HCT116 (cell line): Measurements from ENCODE around the gene TTBK1. TPM values are rescaled to one million over a fixed set of nuclear protein-coding genes. Genes with fewer than 3 reads are reported as not detected.

ENCODE experiments used
- ATAC-seq: fragments of 200-7000 bp; cut with Tn5 transposase; 2 replicates; pipeline ENCODE4 v1.9.1; 2020; ENCODE audit warnings: mild to moderate bottlenecking, moderate library complexity
- BruUV-seq: library from RNA; stranded (reverse); fragments of 400-500 nt; replicated peaks from 2 replicates; lab custom pipeline; 2021; lab: Mats Ljungman, UMichigan
- CTCF ChIA-PET: fragments of 300-600 bp; sonication (Branson Sonifier 250); formaldehyde crosslinking; loops from one replicate; lab custom pipeline; 2021; ENCODE audit warnings: antibody characterized with exemption; lab: Charles Lee
- POLR2A ChIA-PET: fragments of 300-600, 350-600 bp; sonication (Branson Sonifier 250); formaldehyde crosslinking; loops from one replicate; lab custom pipeline; 2021; ENCODE audit warnings: antibody characterized with exemption; lab: Charles Lee
- RAD21 ChIA-PET, 2 experiments: fragments of 300-600 bp; sonication (Branson Sonifier 250); formaldehyde crosslinking; loops; one replicate each; lab custom pipeline; 2023; ENCODE audit warnings: low total read pairs in 2 of 2; ENCODE audit not compliant: uncharacterized antibody in 2 of 2, unreplicated experiment in 2 of 2, low non-redundant PET in 1 of 2; lab: Charles Lee
- DNase-seq: peaks from one replicate; pipeline ENCODE4 v3.0.0-alpha.2; 2010; ENCODE audit warnings: low read depth, low spot score
- H2AFZ ChIP-seq: fragments of 200-600 bp; shearing (Covaris generic), sonication (generic); 2 replicates; pipeline ENCODE4 v1.6.1; 2017; ENCODE audit warnings: low read depth, mixed run types, mixed read lengths, antibody characterized with exemption, low read length; ENCODE audit not compliant: poor library complexity, severe bottlenecking
- H3K27ac ChIP-seq: 2 replicates; pipeline ENCODE4 v1.5.1; 2012; ENCODE audit warnings: low read depth, low read length
- H3K27me3 ChIP-seq: fragments of 200-600 bp; sonication (generic); 2 replicates; pipeline ENCODE4 v1.6.1; 2016; ENCODE audit warnings: mixed run types, low read length, mixed read lengths; ENCODE audit not compliant: insufficient read depth
- H3K36me3 ChIP-seq, 2 experiments: fragments of 200-500 bp in 1 of 2; fragments of 200-600 bp in 1 of 2; sonication (Bioruptor generic) in 1 of 2; sonication (generic) in 1 of 2; 2 replicates each; pipeline versions ENCODE4 v1.5.1 to v1.6.1; 2014 to 2016; ENCODE audit warnings: low read length in 2 of 2, inconsistent platforms in 1 of 2, mixed read lengths in 1 of 2, mixed run types in 1 of 2; ENCODE audit not compliant: insufficient read depth in 2 of 2, control insufficient read depth in 1 of 2
- H3K4me1 ChIP-seq, 2 experiments: fragments of 200-600 bp in 1 of 2; sonication (generic) in 1 of 2; 2 replicates each; pipeline versions ENCODE4 v1.5.1 to v1.6.1; 2012 to 2017; ENCODE audit warnings: low read length in 2 of 2, inconsistent platforms in 1 of 2, mild to moderate bottlenecking in 1 of 2, mixed read lengths in 1 of 2, mixed run types in 1 of 2, moderate library complexity in 1 of 2; ENCODE audit not compliant: insufficient read depth in 2 of 2, control insufficient read depth in 1 of 2
- H3K4me2 ChIP-seq: fragments of 200-600 bp; sonication (generic); 2 replicates; pipeline ENCODE4 v1.6.1; 2017; ENCODE audit warnings: mixed run types, low read length, mixed read lengths
- H3K4me3 ChIP-seq, 2 experiments: fragments of 200-600 bp in 1 of 2; sonication (generic) in 1 of 2; replicated peaks in 1 of 2; 2 replicates each; pipeline ENCODE4 v1.5.1; 2011 to 2016; ENCODE audit warnings: low read length in 2 of 2, control low read depth in 1 of 2, low read depth in 1 of 2, mild to moderate bottlenecking in 1 of 2, mixed read lengths in 1 of 2, mixed run types in 1 of 2
- H3K79me2 ChIP-seq: fragments of 200-600 bp; sonication (generic); 2 replicates; pipeline ENCODE4 v1.6.1; 2017; ENCODE audit warnings: mild to moderate bottlenecking, mixed run types, low read length, moderate library complexity, mixed read lengths; ENCODE audit not compliant: insufficient read depth
- H3K9ac ChIP-seq: fragments of 200-600 bp; sonication (generic); 2 replicates; pipeline ENCODE4 v1.6.1; 2016; ENCODE audit warnings: low read length, mixed read lengths
- H3K9me2 ChIP-seq: fragments of 200-600 bp; sonication (generic), shearing (Covaris generic); 2 replicates; pipeline ENCODE4 v1.6.1; 2017; ENCODE audit warnings: mixed run types, mild to moderate bottlenecking, moderate library complexity; ENCODE audit not compliant: insufficient read depth
- H3K9me3 ChIP-seq, 2 experiments: fragments of 200-500 bp in 1 of 2; fragments of 200-600 bp in 1 of 2; sonication (Bioruptor generic) in 1 of 2; sonication (generic) in 1 of 2; 2 replicates each; pipeline ENCODE4 v1.6.1; 2014 to 2017; ENCODE audit warnings: low read length in 2 of 2, mixed read lengths in 2 of 2, inconsistent platforms in 1 of 2, low read depth in 1 of 2, mild to moderate bottlenecking in 1 of 2, mixed run types in 1 of 2, moderate library complexity in 1 of 2; ENCODE audit not compliant: control insufficient read depth in 1 of 2, insufficient read depth in 1 of 2
- H4K20me1 ChIP-seq: fragments of 200-600 bp; sonication (generic), shearing (Covaris generic); 2 replicates; pipeline ENCODE4 v1.6.1; 2017; ENCODE audit warnings: mixed run types, mild to moderate bottlenecking, moderate library complexity; ENCODE audit not compliant: insufficient read depth
- CBX3 ChIP-seq: IDR thresholded peaks from 2 replicates; pipeline ENCODE4 v1.6.1; 2012; ENCODE audit warnings: low read depth
- CEBPB ChIP-seq: IDR thresholded peaks from 2 replicates; pipeline ENCODE4 v1.6.1; 2012; ENCODE audit warnings: low read depth
- EGR1 ChIP-seq: IDR thresholded peaks from 2 replicates; pipeline ENCODE4 v1.6.1; 2012; ENCODE audit warnings: low read depth
- ELF1 ChIP-seq: IDR thresholded peaks from 2 replicates; pipeline ENCODE4 v1.6.1; 2012; ENCODE audit warnings: low read depth, borderline replicate concordance
- EZH2phosphoT487 ChIP-seq: fragments of 200-600 bp; IDR thresholded peaks from 2 replicates; pipeline ENCODE4 v1.6.1; 2018; ENCODE audit warnings: antibody characterized with exemption, borderline replicate concordance
- FOSL1 ChIP-seq: IDR thresholded peaks from 2 replicates; pipeline ENCODE4 v1.6.1; 2012; ENCODE audit warnings: low read depth
- JUND ChIP-seq: IDR thresholded peaks from 2 replicates; pipeline ENCODE4 v1.6.1; 2012
- MAX ChIP-seq: IDR thresholded peaks from 2 replicates; pipeline ENCODE4 v1.6.1; 2012
- POLR2A ChIP-seq: IDR thresholded peaks from 2 replicates; pipeline ENCODE4 v1.7.0; 2011; ENCODE audit warnings: borderline replicate concordance; ENCODE audit not compliant: insufficient read depth, insufficient read length; ENCODE audit errors: extremely low read depth
- POLR2AphosphoS5 ChIP-seq: IDR thresholded peaks from 2 replicates; pipeline ENCODE4 v1.6.1; 2011; ENCODE audit warnings: mild to moderate bottlenecking, low read depth, low read length, moderate library complexity
- RAD21 ChIP-seq: IDR thresholded peaks from 2 replicates; pipeline ENCODE4 v1.6.1; 2012; ENCODE audit warnings: low read depth, mild to moderate bottlenecking
- REST ChIP-seq: IDR thresholded peaks from 2 replicates; pipeline ENCODE4 v1.6.1; 2012; ENCODE audit warnings: low read depth
- SP1 ChIP-seq: IDR thresholded peaks from 2 replicates; pipeline ENCODE4 v1.6.1; 2012; ENCODE audit warnings: low read depth
- YY1 ChIP-seq: IDR thresholded peaks from 2 replicates; pipeline ENCODE4 v1.6.1; 2011; ENCODE audit warnings: low read length, low read depth, moderate library complexity, mild to moderate bottlenecking; ENCODE audit not compliant: insufficient replicate concordance; ENCODE audit errors: extremely low read depth
- ZBTB33 ChIP-seq: IDR thresholded peaks from 2 replicates; pipeline ENCODE4 v1.6.1; 2011; ENCODE audit warnings: mild to moderate bottlenecking, low read length, moderate library complexity; ENCODE audit not compliant: insufficient replicate concordance; ENCODE audit errors: extremely low read depth
- ZFX ChIP-seq: fragments of 450-650 bp; IDR thresholded peaks from 2 replicates; pipeline ENCODE4 v1.6.1; 2017
- ZNF274 ChIP-seq: fragments of 200-500 bp; sonication (Bioruptor generic); IDR thresholded peaks from 2 replicates; pipeline ENCODE4 v1.6.1; 2014; ENCODE audit warnings: mild to moderate bottlenecking, low read depth, low read length, inconsistent platforms
- intact Hi-C: fragments of 100-400 bp; cut with micrococcal nuclease; formaldehyde crosslinking; loops from 2 replicates; pipeline ENCODE4 v1.10.0; 2022
- total RNA-seq: library from RNA; stranded (reverse); gene quantifications from one replicate; pipeline ENCODE4 v1.2.1, GENCODE V29; 2021; ENCODE audit not compliant: unreplicated experiment

Gene TTBK1
- total RNA-seq, 1 experiment from 2014 or later = not detected

- TF ChIP-seq RAD21 (no peak), ZFX (no peak), FOSL1 (no peak), YY1 (no peak), JUND (no peak), REST (no peak), SP1 (no peak), CBX3 (no peak), ZBTB33 (no peak), MAX (no peak), POLR2AphosphoS5 (no peak), EGR1 (no peak), POLR2A (no peak), CEBPB (no peak), ZNF274 (no peak), ELF1 (no peak), EZH2phosphoT487 (no peak)
- no peak overlapping the region for H3K4me3 ChIP-seq
- ChIA-PET CTCF (interaction anchor here (1.0 kb wide), 1 partner anchor 12 kb away, joined by 3 read pairs; the partner anchor contains the start of gene DNPH1), RAD21 (no interaction called here), POLR2A (no interaction called here)
- no peak overlapping the region for H3K27ac ChIP-seq
- intact Hi-C loops = no loop called here
- BruUV-seq = no TSS peak
- H3K9me2 ChIP-seq = no peaks in the 10 kb centered on the region
- no peaks in the 10 kb centered on the region for H3K9me3 ChIP-seq
- no peak overlapping the region for H2AFZ ChIP-seq
- H3K4me2 ChIP-seq = no peak overlapping the region
- no peaks in the 10 kb centered on the region for H3K27me3 ChIP-seq
- H4K20me1 ChIP-seq = no peaks in the 10 kb centered on the region
- H3K36me3 ChIP-seq = no peaks in the 10 kb centered on the region
- DNase-seq (no peak), ATAC-seq (no peak)
- no peaks in the 10 kb centered on the region for H3K4me1 ChIP-seq
- no peaks in the 10 kb centered on the region for H3K79me2 ChIP-seq
- no peak overlapping the region for H3K9ac ChIP-seq
Observed at GRCh38 chr6:43241446-43241845, 1.8 kb upstream of the TTBK1 start.
